Measurements from ENCODE around the gene PPP4R4.

GRCh38 chr14:94306047-94306978, 132.2 kb downstream of the PPP4R4 start:
- no peak for TF ChIP-seq CTCF (IDR thresholded peaks at IDR 0.05; ENCODE audit: low read length)
- no peak for TF ChIP-seq EZH2 (IDR thresholded peaks at IDR 0.05; ENCODE audit: borderline replicate concordance, low read length)

Measured in OCI-LY1 (cell line).